HepG2 (cell line): ENCODE results near the gene ELF1. TPM values are rescaled to one million over a fixed set of nuclear protein-coding genes. Genes with fewer than 3 reads are reported as not detected.
A peak's percentile ranks its signal among the peaks of the same experiment; 100 is the strongest.

ENCODE experiments used
- ATF4 ChIP-seq, 2 experiments: fragments of 450-650 bp in 1 of 2; sonication (generic) in 1 of 2; formaldehyde crosslinking; IDR thresholded peaks; 2 replicates each; pipeline versions ENCODE4 v1.5.0 to v1.8.0; 2020 to 2022; ENCODE audit warnings: mild to moderate bottlenecking in 1 of 2, missing genetic modification reagents in 1 of 2
- CBX2 ChIP-seq, 2 experiments: fragments of 200-600 bp in 1 of 2; sonication (generic); formaldehyde crosslinking in 1 of 2; IDR thresholded peaks; 2 replicates each; pipeline versions ENCODE4 v1.7.0 to v1.8.1; 2018 to 2022; ENCODE audit warnings: low read depth in 2 of 2, low read length in 1 of 2, mild to moderate bottlenecking in 1 of 2, missing genetic modification reagents in 1 of 2
- CTCF ChIP-seq: sonication (generic); formaldehyde crosslinking; IDR thresholded peaks from 2 replicates; pipeline ENCODE4 v1.5.0; 2020; ENCODE audit warnings: mild to moderate bottlenecking, missing genetic modification reagents, moderate library complexity
- HINFP ChIP-seq: sonication (generic); formaldehyde crosslinking; IDR thresholded peaks from 2 replicates; pipeline ENCODE4 v1.4.0; 2020; ENCODE audit warnings: low read depth, mild to moderate bottlenecking, missing genetic modification reagents
- JUNB ChIP-seq: sonication (generic); formaldehyde crosslinking; IDR thresholded peaks from 2 replicates; pipeline ENCODE4 v1.8.0; 2022; ENCODE audit warnings: missing genetic modification reagents, mild to moderate bottlenecking, borderline replicate concordance
- NFE2L2 ChIP-seq: fragments of 150-350 bp; IDR thresholded peaks from 2 replicates; pipeline ENCODE4 v1.6.1; 2014; ENCODE audit warnings: low read length
- REL ChIP-seq: sonication (generic); formaldehyde crosslinking; conservative IDR thresholded peaks from 2 replicates; pipeline ENCODE4 v1.8.0; 2022; ENCODE audit warnings: mild to moderate bottlenecking, missing genetic modification reagents, moderate library complexity
- RXRB ChIP-seq: IDR thresholded peaks from 2 replicates; pipeline ENCODE4 v1.6.1; 2016; ENCODE audit warnings: borderline replicate concordance, missing genetic modification reagents, missing compliant biosample characterization
- SP5 ChIP-seq: IDR thresholded peaks from 2 replicates; pipeline ENCODE4 v1.6.1; 2016; ENCODE audit warnings: low read depth, borderline replicate concordance
- ZGPAT ChIP-seq: IDR thresholded peaks from 2 replicates; pipeline ENCODE4 v1.6.1; 2016; ENCODE audit warnings: mild to moderate bottlenecking
- ZNF441 ChIP-seq: sonication (generic); formaldehyde crosslinking; IDR thresholded peaks from 2 replicates; pipeline ENCODE4 v1.7.0; 2021; ENCODE audit warnings: missing genetic modification reagents, borderline replicate concordance
- polyA plus RNA-seq, 8 experiments: library from polyadenylated mRNA; depleted of rRNA in 3 of 8; stranded (reverse) in 7 of 8; unstranded in 1 of 8; fragments of >200 nt; fragmentation: Illumina TruSeq in 4 of 8; extraction: Trizol in 4 of 8; gene quantifications; 2 replicates each; pipeline versions ENCODE4 v1.2.1 to v1.2.3, GENCODE V29; 2011 to 2016; ENCODE audit warnings: low read depth in 4 of 8, missing spikeins in 1 of 8, mixed read lengths in 1 of 8; ENCODE audit not compliant: insufficient read depth in 1 of 8
- total RNA-seq, 5 experiments: library from RNA; depleted of rRNA; stranded (reverse); fragments of >200 nt; fragmentation: Illumina TruSeq; extraction: Trizol; gene quantifications; 2 replicates each; pipeline ENCODE4 v1.2.3, GENCODE V29; 2016; ENCODE audit warnings: low read depth in 1 of 5

ELF1 gene
- total and polyA plus RNA-seq, 2 of the 13 experiments (the other 11 are each of a cell fraction or from before 2014, with no cell fraction given): 24.6 to 71.5 TPM

GRCh38 chr13:41054919-41055619 lies 36.0 kb upstream of the ELF1 start (continued):
- peak; percentile 54 for TF ChIP-seq CTCF
- TF ChIP-seq CBX2 (IDR thresholded peaks at IDR 0.05; ENCODE audit: low read depth, low read length): no peak
- no peak for TF ChIP-seq CBX2 (CRISPR knock-in tag; IDR thresholded peaks at IDR 0.05; ENCODE audit: low read depth)
- no peak for TF ChIP-seq ZNF441 (CRISPR knock-in tag)
- no peak for TF ChIP-seq REL (CRISPR knock-in tag)
- TF ChIP-seq NFE2L2: no peak
- no peak for TF ChIP-seq HINFP
- 0 out of 2 replicates have a peak, but pooled peaks have one; percentile 9 for TF ChIP-seq RXRB
- no peak for TF ChIP-seq ATF4 (CRISPR knock-in tag; IDR thresholded peaks at IDR 0.05)
- no peak for TF ChIP-seq JUNB (CRISPR knock-in tag)
- no peak for TF ChIP-seq SP5 (CRISPR knock-in tag)
- TF ChIP-seq ZGPAT: no peak
